Neural progenitor cell (in vitro differentiated cells): Measurements from ENCODE around the gene MRPS12.

Experiments used
- EZH2phosphoT487 ChIP-seq: fragments of 200-600 bp; sonication (generic); IDR thresholded peaks from 2 replicates; pipeline ENCODE4 v1.6.1; 2017; ENCODE audit warnings: antibody characterized with exemption
- TF ChIP-seq, protein P1 (sequence below): fragments of 200-600 bp; sonication (generic); IDR thresholded peaks from 2 replicates; pipeline ENCODE4 v1.5.1; 2017; ENCODE audit warnings: antibody characterized with exemption, mild to moderate bottlenecking

DNA sequence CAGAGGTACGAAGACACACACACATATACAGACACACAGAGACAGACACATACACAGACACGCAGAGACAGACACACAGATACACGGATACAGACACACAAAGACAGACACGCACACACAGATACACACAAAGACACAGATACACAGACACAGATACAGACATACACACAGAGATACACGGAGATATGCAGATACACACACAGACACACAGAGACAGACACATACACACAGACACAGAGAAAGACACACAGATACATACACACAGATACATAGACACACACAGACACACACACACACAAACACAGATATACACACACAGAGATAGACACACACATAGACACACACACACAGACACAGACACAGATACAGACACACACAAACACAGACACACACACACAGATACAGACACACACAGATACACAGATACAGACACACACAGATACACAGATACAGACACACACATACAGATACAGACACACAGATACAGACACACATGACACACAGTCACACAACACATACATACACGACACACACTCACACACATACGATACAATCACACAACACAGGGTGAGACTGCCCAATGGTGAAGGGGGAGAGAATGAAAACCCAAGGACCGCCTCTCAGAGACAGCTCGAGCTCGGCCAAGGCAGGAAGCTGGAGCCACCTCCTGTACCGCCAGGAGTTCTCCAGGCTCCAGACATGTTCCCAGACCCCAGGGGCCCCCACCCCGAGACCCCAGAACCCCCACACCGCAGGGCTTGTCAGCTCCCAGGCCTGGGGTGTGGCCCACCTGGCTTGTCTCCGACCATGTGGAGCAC lies 9.9 kb upstream of the MRPS12 start:
- TF ChIP-seq, protein P1, sequence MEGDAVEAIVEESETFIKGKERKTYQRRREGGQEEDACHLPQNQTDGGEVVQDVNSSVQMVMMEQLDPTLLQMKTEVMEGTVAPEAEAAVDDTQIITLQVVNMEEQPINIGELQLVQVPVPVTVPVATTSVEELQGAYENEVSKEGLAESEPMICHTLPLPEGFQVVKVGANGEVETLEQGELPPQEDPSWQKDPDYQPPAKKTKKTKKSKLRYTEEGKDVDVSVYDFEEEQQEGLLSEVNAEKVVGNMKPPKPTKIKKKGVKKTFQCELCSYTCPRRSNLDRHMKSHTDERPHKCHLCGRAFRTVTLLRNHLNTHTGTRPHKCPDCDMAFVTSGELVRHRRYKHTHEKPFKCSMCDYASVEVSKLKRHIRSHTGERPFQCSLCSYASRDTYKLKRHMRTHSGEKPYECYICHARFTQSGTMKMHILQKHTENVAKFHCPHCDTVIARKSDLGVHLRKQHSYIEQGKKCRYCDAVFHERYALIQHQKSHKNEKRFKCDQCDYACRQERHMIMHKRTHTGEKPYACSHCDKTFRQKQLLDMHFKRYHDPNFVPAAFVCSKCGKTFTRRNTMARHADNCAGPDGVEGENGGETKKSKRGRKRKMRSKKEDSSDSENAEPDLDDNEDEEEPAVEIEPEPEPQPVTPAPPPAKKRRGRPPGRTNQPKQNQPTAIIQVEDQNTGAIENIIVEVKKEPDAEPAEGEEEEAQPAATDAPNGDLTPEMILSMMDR: no peak
- no peak for TF ChIP-seq EZH2phosphoT487
